HepG2 (cell line): Measurements from ENCODE around the gene CIT. TPM values are rescaled to one million over a fixed set of nuclear protein-coding genes. Genes with fewer than 3 reads are reported as not detected.

Source experiments
- CENPT ChIP-seq: sonication (generic); formaldehyde crosslinking; IDR thresholded peaks from 2 replicates; pipeline ENCODE4 v1.8.0; 2022; ENCODE audit warnings: low read depth, mild to moderate bottlenecking, moderate library complexity, missing genetic modification reagents
- FOXP4 ChIP-seq: sonication (generic); formaldehyde crosslinking; IDR thresholded peaks from 2 replicates; pipeline ENCODE4 v1.4.0; 2020; ENCODE audit warnings: missing genetic modification reagents
- HES4 ChIP-seq: sonication (generic); formaldehyde crosslinking; IDR thresholded peaks from 2 replicates; pipeline ENCODE4 v1.9.0; 2021; ENCODE audit warnings: mild to moderate bottlenecking, missing genetic modification reagents, borderline replicate concordance
- HOXA7 ChIP-seq: sonication (generic); formaldehyde crosslinking; IDR thresholded peaks from 2 replicates; pipeline ENCODE4 v1.8.1; 2022; ENCODE audit warnings: mild to moderate bottlenecking, missing genetic modification reagents, moderate library complexity
- JUND ChIP-seq: sonication (generic); formaldehyde crosslinking; IDR thresholded peaks from 2 replicates; pipeline ENCODE4 v1.8.0; 2022; ENCODE audit warnings: mild to moderate bottlenecking, missing genetic modification reagents
- ONECUT2 ChIP-seq: sonication (generic); formaldehyde crosslinking; IDR thresholded peaks from 2 replicates; pipeline ENCODE4 v1.4.0; 2020; ENCODE audit warnings: missing genetic modification reagents
- PATZ1 ChIP-seq: sonication (generic); formaldehyde crosslinking; IDR thresholded peaks from 2 replicates; pipeline ENCODE4 v1.4.0; 2020; ENCODE audit warnings: missing genetic modification reagents
- PLRG1 ChIP-seq: fragments of 450-650 bp; conservative IDR thresholded peaks from 2 replicates; pipeline ENCODE4 v1.6.1; 2016
- POLR2AphosphoS2 ChIP-seq: IDR thresholded peaks from 2 replicates; pipeline ENCODE4 v1.6.1; 2011; ENCODE audit warnings: low read depth, low read length, improper control_type of control experiment
- SIX4 ChIP-seq: sonication (generic); formaldehyde crosslinking; IDR thresholded peaks from 2 replicates; pipeline ENCODE4 v1.4.0; 2020; ENCODE audit warnings: missing genetic modification reagents
- ZBTB42 ChIP-seq: sonication (generic); formaldehyde crosslinking; IDR thresholded peaks from 2 replicates; pipeline ENCODE4 v1.5.0; 2020; ENCODE audit warnings: mild to moderate bottlenecking, missing genetic modification reagents
- ZNF138 ChIP-seq: sonication (generic); formaldehyde crosslinking; IDR thresholded peaks from 2 replicates; pipeline ENCODE4 v1.5.0; 2020; ENCODE audit warnings: mild to moderate bottlenecking, low read depth, missing genetic modification reagents
- ZNF207 ChIP-seq: fragments of 450-650 bp; IDR thresholded peaks from 2 replicates; pipeline ENCODE4 v1.6.1; 2016; ENCODE audit warnings: antibody characterized with exemption, borderline replicate concordance
- ZNF350 ChIP-seq: sonication (generic); formaldehyde crosslinking; IDR thresholded peaks from 2 replicates; pipeline ENCODE4 v1.4.0; 2020; ENCODE audit warnings: mild to moderate bottlenecking, low read depth, missing genetic modification reagents, borderline replicate concordance
- ZNF574 ChIP-seq: sonication (generic); formaldehyde crosslinking; IDR thresholded peaks from 2 replicates; pipeline ENCODE4 v1.4.0; 2020; ENCODE audit warnings: missing genetic modification reagents
- polyA plus RNA-seq, 8 experiments: library from polyadenylated mRNA; depleted of rRNA in 3 of 8; stranded (reverse) in 7 of 8; unstranded in 1 of 8; fragments of >200 nt; fragmentation: Illumina TruSeq in 4 of 8; extraction: Trizol in 4 of 8; gene quantifications; 2 replicates each; pipeline versions ENCODE4 v1.2.1 to v1.2.3, GENCODE V29; 2011 to 2016; ENCODE audit warnings: low read depth in 4 of 8, missing spikeins in 1 of 8, mixed read lengths in 1 of 8; ENCODE audit not compliant: insufficient read depth in 1 of 8
- total RNA-seq, 5 experiments: library from RNA; depleted of rRNA; stranded (reverse); fragments of >200 nt; fragmentation: Illumina TruSeq; extraction: Trizol; gene quantifications; 2 replicates each; pipeline ENCODE4 v1.2.3, GENCODE V29; 2016; ENCODE audit warnings: low read depth in 1 of 5
- TF ChIP-seq, protein P1 (sequence below): sonication (generic); formaldehyde crosslinking; conservative IDR thresholded peaks from 2 replicates; pipeline ENCODE4 v1.4.0; 2020; ENCODE audit warnings: mild to moderate bottlenecking, missing genetic modification reagents, moderate library complexity
- TF ChIP-seq, protein P2 (sequence below): sonication (generic); formaldehyde crosslinking; IDR thresholded peaks from 2 replicates; pipeline ENCODE4 v1.9.0; 2022; ENCODE audit warnings: missing genetic modification reagents, mild to moderate bottlenecking, borderline replicate concordance

Gene CIT
- total and polyA plus RNA-seq, 2 of the 13 experiments (the other 11 are each of a cell fraction or from before 2014, with no cell fraction given): 7.7 to 11.7 TPM

DNA sequence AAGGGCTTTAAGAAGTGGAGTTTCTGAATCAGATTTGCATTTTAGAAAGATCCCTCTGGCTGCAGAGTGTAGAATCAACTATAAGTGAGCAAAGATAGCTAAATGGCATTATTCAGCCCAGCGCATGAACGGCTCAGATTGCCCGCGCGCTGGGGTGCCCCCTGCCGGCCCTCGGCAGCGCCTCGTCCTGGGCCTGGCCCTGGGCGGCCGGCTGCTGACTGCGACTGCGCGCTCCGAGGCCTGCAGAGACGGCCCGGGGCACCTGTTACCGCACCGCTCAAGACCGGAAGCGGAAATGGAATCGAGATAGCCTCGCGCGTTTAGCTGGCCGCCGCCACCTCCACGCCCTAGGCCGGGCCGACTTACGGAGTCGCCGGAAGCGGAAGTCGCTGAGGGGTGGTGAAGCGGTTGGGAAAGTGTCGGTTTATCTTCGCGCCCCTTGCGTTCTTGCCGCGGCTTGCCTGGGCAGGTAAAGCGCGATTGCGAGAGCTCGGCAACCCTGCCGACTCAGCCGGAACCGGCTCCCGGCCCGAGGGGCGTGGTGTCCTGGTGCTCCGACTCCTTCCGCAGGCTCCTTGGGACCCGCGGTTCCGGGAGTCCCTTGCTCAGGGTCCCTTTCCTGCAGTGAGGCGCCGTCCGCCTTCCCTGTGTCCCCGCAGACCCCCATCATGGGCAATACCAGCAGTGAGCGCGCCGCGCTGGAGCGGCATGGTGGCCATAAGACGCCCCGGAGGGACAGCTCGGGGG, 209.4 kb downstream of the CIT start, which contains the start of gene PRKAB1 (continued):
- TF ChIP-seq FOXP4 (CRISPR knock-in tag) (peak; percentile 53; the same call in 1 of the 2 replicates), ZNF138 (CRISPR knock-in tag) (peak; percentile 85; the same call in 1 of the 2 replicates), ZNF207 (no peak), PLRG1 (no peak), ZNF574 (CRISPR knock-in tag) (peak; percentile 92), HOXA7 (no peak), ONECUT2 (no peak), ZNF350 (CRISPR knock-in tag) (peak; percentile 91; the same call in 1 of the 2 replicates), ZBTB42 (no peak), HES4 (CRISPR knock-in tag) (no peak), SIX4 (CRISPR knock-in tag) (no peak), POLR2AphosphoS2 (no peak), CENPT (CRISPR knock-in tag) (no peak), PATZ1 (CRISPR knock-in tag) (peak; percentile 9), JUND (no peak)
- TF ChIP-seq, protein P1, sequence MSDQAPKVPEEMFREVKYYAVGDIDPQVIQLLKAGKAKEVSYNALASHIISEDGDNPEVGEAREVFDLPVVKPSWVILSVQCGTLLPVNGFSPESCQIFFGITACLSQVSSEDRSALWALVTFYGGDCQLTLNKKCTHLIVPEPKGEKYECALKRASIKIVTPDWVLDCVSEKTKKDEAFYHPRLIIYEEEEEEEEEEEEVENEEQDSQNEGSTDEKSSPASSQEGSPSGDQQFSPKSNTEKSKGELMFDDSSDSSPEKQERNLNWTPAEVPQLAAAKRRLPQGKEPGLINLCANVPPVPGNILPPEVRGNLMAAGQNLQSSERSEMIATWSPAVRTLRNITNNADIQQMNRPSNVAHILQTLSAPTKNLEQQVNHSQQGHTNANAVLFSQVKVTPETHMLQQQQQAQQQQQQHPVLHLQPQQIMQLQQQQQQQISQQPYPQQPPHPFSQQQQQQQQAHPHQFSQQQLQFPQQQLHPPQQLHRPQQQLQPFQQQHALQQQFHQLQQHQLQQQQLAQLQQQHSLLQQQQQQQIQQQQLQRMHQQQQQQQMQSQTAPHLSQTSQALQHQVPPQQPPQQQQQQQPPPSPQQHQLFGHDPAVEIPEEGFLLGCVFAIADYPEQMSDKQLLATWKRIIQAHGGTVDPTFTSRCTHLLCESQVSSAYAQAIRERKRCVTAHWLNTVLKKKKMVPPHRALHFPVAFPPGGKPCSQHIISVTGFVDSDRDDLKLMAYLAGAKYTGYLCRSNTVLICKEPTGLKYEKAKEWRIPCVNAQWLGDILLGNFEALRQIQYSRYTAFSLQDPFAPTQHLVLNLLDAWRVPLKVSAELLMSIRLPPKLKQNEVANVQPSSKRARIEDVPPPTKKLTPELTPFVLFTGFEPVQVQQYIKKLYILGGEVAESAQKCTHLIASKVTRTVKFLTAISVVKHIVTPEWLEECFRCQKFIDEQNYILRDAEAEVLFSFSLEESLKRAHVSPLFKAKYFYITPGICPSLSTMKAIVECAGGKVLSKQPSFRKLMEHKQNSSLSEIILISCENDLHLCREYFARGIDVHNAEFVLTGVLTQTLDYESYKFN: no peak; the same call in 1 of the 2 replicates
- TF ChIP-seq, protein P2, sequence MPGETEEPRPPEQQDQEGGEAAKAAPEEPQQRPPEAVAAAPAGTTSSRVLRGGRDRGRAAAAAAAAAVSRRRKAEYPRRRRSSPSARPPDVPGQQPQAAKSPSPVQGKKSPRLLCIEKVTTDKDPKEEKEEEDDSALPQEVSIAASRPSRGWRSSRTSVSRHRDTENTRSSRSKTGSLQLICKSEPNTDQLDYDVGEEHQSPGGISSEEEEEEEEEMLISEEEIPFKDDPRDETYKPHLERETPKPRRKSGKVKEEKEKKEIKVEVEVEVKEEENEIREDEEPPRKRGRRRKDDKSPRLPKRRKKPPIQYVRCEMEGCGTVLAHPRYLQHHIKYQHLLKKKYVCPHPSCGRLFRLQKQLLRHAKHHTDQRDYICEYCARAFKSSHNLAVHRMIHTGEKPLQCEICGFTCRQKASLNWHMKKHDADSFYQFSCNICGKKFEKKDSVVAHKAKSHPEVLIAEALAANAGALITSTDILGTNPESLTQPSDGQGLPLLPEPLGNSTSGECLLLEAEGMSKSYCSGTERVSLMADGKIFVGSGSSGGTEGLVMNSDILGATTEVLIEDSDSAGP: peak; percentile 87; the same call in 1 of the 2 replicates
